ENCODE measurements around the gene NCKAP5.

The NCKAP5 gene

GRCh38 chr2:133338224-133338623 lies 230.0 kb downstream of the NCKAP5 start:
- H3K27me3 ChIP-seq (ENCODE audit: insufficient read depth, low read length, poor library complexity): no peaks in the 10 kb centered on the region
- no peak overlapping the region for H2AFZ ChIP-seq (ENCODE audit: low read depth, low read length)
- H3K79me2 ChIP-seq (ENCODE audit: insufficient read depth, low read length): no peaks in the 10 kb centered on the region
- no peaks in the 10 kb centered on the region for H3K9me3 ChIP-seq (ENCODE audit: insufficient read depth, low read length, severe bottlenecking)
- no peak overlapping the region for H3K4me2 ChIP-seq (ENCODE audit: insufficient read depth, low read length)
- H3K4me1 ChIP-seq (ENCODE audit: insufficient read depth, low read length): no peaks in the 10 kb centered on the region
- ATAC-seq (ENCODE audit: insufficient read depth, low read depth): no peak
- no peak for DNase-seq
- no peak overlapping the region for H3K27ac ChIP-seq (ENCODE audit: low read length)
- no peaks in the 10 kb centered on the region for H3K36me3 ChIP-seq (ENCODE audit: insufficient read depth, low read length)
- no peak overlapping the region for H3K9ac ChIP-seq (ENCODE audit: low read depth, low read length)
- no peak overlapping the region for H3K4me3 ChIP-seq (ENCODE audit: low read depth in 1 of 2, low read length in 2 of 2)
- no peaks in the 10 kb centered on the region for H4K20me1 ChIP-seq (ENCODE audit: insufficient read depth, low read length)
- TF ChIP-seq EZH2 (IDR thresholded peaks at IDR 0.05; ENCODE audit: borderline replicate concordance, low read depth, low read length, severe bottlenecking) (no peak), CTCF (IDR thresholded peaks at IDR 0.05; ENCODE audit: borderline replicate concordance, extremely low read depth, low read length, poor library complexity, severe bottlenecking) (no peak)

GRCh38 chr2:133334923-133335322 lies 233.3 kb downstream of the NCKAP5 start:
- ATAC-seq (ENCODE audit: insufficient read depth, low read depth) (no peak), DNase-seq (no peak)
- Histone ChIP-seq H3K27me3 (ENCODE audit: insufficient read depth, low read length, poor library complexity) (no peaks in the 10 kb centered on the region), H3K4me1 (ENCODE audit: insufficient read depth, low read length) (no peaks in the 10 kb centered on the region), H3K27ac (ENCODE audit: low read length) (no peak overlapping the region), H3K4me3 (ENCODE audit: low read depth in 1 of 2, low read length in 2 of 2) (no peak overlapping the region), H3K79me2 (ENCODE audit: insufficient read depth, low read length) (no peaks in the 10 kb centered on the region), H3K36me3 (ENCODE audit: insufficient read depth, low read length) (no peaks in the 10 kb centered on the region), H4K20me1 (ENCODE audit: insufficient read depth, low read length) (no peaks in the 10 kb centered on the region), H2AFZ (ENCODE audit: low read depth, low read length) (no peak overlapping the region), H3K9ac (ENCODE audit: low read depth, low read length) (no peak overlapping the region), H3K4me2 (ENCODE audit: insufficient read depth, low read length) (no peak overlapping the region), H3K9me3 (ENCODE audit: insufficient read depth, low read length, severe bottlenecking) (no peaks in the 10 kb centered on the region)
- TF ChIP-seq EZH2 (IDR thresholded peaks at IDR 0.05; ENCODE audit: borderline replicate concordance, low read depth, low read length, severe bottlenecking) (no peak), CTCF (IDR thresholded peaks at IDR 0.05; ENCODE audit: borderline replicate concordance, extremely low read depth, low read length, poor library complexity, severe bottlenecking) (no peak)

- ATAC-seq (ENCODE audit: insufficient read depth, low read depth): no peak
These were observed 235.1 kb downstream of the NCKAP5 start for GRCh38 chr2:133333181-133333580.

More at GRCh38 chr2:133333181-133333580, 235.1 kb downstream of the NCKAP5 start:
- no peak for DNase-seq
- H3K4me2 ChIP-seq (ENCODE audit: insufficient read depth, low read length): no peak overlapping the region
- H3K4me3 ChIP-seq (ENCODE audit: low read depth in 1 of 2, low read length in 2 of 2): no peak overlapping the region
- no peak overlapping the region for H3K9ac ChIP-seq (ENCODE audit: low read depth, low read length)
- H3K36me3 ChIP-seq (ENCODE audit: insufficient read depth, low read length): no peaks in the 10 kb centered on the region
- TF ChIP-seq CTCF (IDR thresholded peaks at IDR 0.05; ENCODE audit: borderline replicate concordance, extremely low read depth, low read length, poor library complexity, severe bottlenecking): no peak
- TF ChIP-seq EZH2 (IDR thresholded peaks at IDR 0.05; ENCODE audit: borderline replicate concordance, low read depth, low read length, severe bottlenecking): no peak
- H3K27ac ChIP-seq (ENCODE audit: low read length): no peak overlapping the region
- no peak overlapping the region for H2AFZ ChIP-seq (ENCODE audit: low read depth, low read length)
- H3K4me1 ChIP-seq (ENCODE audit: insufficient read depth, low read length): no peaks in the 10 kb centered on the region
- peaks cover 3% of the 10 kb centered on the region for H3K27me3 ChIP-seq (ENCODE audit: insufficient read depth, low read length, poor library complexity)
- H3K79me2 ChIP-seq (ENCODE audit: insufficient read depth, low read length): no peaks in the 10 kb centered on the region
- H3K9me3 ChIP-seq (ENCODE audit: insufficient read depth, low read length, severe bottlenecking): no peaks in the 10 kb centered on the region
- H4K20me1 ChIP-seq (ENCODE audit: insufficient read depth, low read length): no peaks in the 10 kb centered on the region

Measured in DND-41 (cell line).